Brain microvascular endothelial cell (primary cell): ENCODE measurements around the gene PCCB.
A peak's percentile ranks its signal among the peaks of the same experiment; 100 is the strongest.

Source experiments
- DNase-seq: peaks from one replicate; pipeline ENCODE4 v3.0.0-alpha.2; 2020
- H3K27ac ChIP-seq: fragments of 250-450 bp; sonication (Bioruptor Pico); 2 replicates; pipeline ENCODE4 v1.5.1; 2020; ENCODE audit warnings: mild to moderate bottlenecking, moderate library complexity
- H3K27me3 ChIP-seq: fragments of 250-450 bp; sonication (Bioruptor Pico); replicated peaks from 2 replicates; pipeline ENCODE4 v1.5.1; 2020; ENCODE audit warnings: mild to moderate bottlenecking
- H3K36me3 ChIP-seq: fragments of 250-450 bp; sonication (Bioruptor Pico); replicated peaks from 2 replicates; pipeline ENCODE4 v1.5.1; 2020; ENCODE audit warnings: mild to moderate bottlenecking
- H3K4me3 ChIP-seq: 2 replicates; pipeline ENCODE4 v1.5.1; 2011; ENCODE audit warnings: low read depth, mild to moderate bottlenecking, control low read depth, low read length, moderate library complexity
- in situ Hi-C: cut with HindIII; loops from 2 replicates; pipeline ENCODE4 v1.10.0; 2017; ENCODE audit warnings: low sequenced_read_pairs, low pct_ligation_motif_present
- TF ChIP-seq, protein P1 (sequence below): IDR thresholded peaks from 2 replicates; pipeline ENCODE4 v1.5.1; 2011; ENCODE audit warnings: low read depth, mild to moderate bottlenecking, moderate library complexity, low read length, control low read depth, inconsistent platforms; ENCODE audit errors: missing control alignments

PCCB gene

DNA sequence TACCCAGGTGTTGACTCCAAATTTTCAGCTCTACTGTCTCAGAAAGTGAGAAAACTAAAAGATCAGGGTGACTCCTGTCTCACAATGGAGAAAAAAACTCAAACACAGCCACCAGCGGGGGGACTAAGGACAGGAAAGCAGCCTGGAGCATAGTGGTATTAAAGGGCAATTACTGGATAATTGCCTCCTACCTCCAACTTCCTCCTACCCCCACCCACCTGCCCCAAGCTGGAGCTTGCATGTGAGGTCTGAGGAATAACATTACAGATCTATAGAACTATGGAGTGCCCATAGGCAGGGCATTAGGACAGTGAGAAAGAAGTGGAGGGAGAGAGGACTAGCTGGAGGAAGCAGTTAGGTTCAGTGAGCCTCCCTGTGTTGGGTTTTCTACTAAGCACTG lies 2.7 kb upstream of the PCCB start:
- H3K27me3 ChIP-seq = no peaks in the 10 kb centered on the region
- H3K27ac ChIP-seq = no peak overlapping the region
- in situ Hi-C loops = no loop called here
- no peak overlapping the region for H3K4me3 ChIP-seq
- H3K36me3 ChIP-seq = no peaks in the 10 kb centered on the region
- DNase-seq = no peak
- TF ChIP-seq, protein P1, sequence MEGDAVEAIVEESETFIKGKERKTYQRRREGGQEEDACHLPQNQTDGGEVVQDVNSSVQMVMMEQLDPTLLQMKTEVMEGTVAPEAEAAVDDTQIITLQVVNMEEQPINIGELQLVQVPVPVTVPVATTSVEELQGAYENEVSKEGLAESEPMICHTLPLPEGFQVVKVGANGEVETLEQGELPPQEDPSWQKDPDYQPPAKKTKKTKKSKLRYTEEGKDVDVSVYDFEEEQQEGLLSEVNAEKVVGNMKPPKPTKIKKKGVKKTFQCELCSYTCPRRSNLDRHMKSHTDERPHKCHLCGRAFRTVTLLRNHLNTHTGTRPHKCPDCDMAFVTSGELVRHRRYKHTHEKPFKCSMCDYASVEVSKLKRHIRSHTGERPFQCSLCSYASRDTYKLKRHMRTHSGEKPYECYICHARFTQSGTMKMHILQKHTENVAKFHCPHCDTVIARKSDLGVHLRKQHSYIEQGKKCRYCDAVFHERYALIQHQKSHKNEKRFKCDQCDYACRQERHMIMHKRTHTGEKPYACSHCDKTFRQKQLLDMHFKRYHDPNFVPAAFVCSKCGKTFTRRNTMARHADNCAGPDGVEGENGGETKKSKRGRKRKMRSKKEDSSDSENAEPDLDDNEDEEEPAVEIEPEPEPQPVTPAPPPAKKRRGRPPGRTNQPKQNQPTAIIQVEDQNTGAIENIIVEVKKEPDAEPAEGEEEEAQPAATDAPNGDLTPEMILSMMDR = no peak

DNA sequence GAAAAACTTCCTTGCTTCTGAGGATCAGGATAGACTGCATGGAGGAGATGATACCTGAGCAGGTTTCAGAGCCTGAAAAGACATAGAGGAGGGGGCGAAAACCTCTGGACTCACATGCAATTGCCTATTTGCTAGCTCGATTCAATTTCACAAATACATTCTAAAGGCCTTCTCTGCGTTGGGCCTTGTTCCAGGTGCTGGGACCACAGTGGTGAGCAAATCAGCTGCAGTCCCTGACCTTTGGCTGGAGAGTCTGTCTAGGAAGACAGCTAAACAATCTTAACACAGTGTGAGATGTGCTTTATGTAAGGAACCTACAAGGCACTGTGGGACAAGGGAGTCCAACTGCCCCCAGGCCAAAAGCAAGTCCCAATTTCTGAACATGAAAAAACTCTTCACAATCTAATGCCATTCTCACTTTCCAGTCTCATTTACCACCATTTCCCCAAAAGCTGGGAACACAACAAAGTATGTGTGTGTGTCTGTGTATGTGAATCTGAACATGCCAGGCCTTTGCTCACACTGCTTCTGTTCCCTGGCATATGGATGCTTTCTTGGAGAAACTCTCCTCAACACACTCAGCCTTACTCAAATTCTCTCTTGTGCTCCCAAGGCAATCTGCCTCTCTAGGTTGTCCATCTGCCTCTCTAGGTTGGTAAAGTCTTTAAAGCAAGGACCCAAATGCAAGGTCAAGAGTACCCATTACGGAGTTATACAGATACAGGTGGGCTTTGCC lies 2.1 kb upstream of the PCCB start:
- DNase-seq = no peak
- no peaks in the 10 kb centered on the region for H3K36me3 ChIP-seq
- TF ChIP-seq, protein P1 = no peak
- no peak overlapping the region for H3K27ac ChIP-seq
- no peaks in the 10 kb centered on the region for H3K27me3 ChIP-seq
- H3K4me3 ChIP-seq = no peak overlapping the region
- in situ Hi-C loops = no loop called here

DNA sequence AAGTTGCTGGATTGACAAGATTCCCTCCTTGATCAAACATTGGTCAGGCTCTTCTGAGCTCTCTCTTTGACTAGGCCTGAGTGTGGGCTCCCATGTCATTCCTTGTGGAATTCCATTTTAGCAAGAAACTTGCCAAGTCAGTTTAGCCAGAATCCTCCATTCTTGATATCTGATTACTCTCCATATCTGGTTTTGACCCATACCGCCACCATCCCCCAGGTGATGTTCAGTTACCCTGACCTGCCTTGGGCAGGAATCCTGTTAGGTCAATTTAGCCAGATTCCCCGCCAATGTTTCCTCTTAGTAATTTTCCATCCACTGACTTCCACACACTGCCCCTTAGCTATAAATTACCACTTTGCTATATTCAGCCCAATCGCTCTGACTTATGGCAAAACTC lies 1.0 kb upstream of the PCCB start:
- no peaks in the 10 kb centered on the region for H3K27me3 ChIP-seq
- H3K36me3 ChIP-seq = no peaks in the 10 kb centered on the region
- DNase-seq = no peak
- in situ Hi-C loops = no loop called here
- no peak overlapping the region for H3K4me3 ChIP-seq
- H3K27ac ChIP-seq = no peak overlapping the region
- TF ChIP-seq, protein P1 = no peak

DNA sequence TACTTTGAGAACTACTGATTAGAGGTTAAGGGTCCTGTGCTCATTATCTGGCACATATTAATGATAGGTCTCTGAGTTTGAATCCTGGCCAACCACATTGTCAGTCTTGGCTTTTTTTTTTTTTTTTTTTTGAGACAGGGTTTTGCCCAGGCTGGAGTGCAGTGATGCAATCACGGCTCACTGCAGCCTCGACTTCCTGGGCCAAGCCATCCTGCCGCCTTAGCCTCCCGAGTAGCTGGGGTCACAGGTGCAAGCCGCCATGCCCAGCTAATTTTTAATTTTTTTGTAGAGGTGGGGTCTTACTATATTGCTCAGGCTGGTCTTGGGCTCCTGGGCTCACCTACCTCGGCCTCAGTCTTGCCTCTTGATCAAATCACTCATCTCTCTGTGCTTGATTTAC lies 547 bp upstream of the PCCB start:
- TF ChIP-seq, protein P1 = no peak
- in situ Hi-C loops = no loop called here
- DNase-seq = no peak
- no peaks in the 10 kb centered on the region for H3K27me3 ChIP-seq
- H3K27ac ChIP-seq = no peak overlapping the region
- no peaks in the 10 kb centered on the region for H3K36me3 ChIP-seq
- peak overlapping the region; percentile 84 for H3K4me3 ChIP-seq

DNA sequence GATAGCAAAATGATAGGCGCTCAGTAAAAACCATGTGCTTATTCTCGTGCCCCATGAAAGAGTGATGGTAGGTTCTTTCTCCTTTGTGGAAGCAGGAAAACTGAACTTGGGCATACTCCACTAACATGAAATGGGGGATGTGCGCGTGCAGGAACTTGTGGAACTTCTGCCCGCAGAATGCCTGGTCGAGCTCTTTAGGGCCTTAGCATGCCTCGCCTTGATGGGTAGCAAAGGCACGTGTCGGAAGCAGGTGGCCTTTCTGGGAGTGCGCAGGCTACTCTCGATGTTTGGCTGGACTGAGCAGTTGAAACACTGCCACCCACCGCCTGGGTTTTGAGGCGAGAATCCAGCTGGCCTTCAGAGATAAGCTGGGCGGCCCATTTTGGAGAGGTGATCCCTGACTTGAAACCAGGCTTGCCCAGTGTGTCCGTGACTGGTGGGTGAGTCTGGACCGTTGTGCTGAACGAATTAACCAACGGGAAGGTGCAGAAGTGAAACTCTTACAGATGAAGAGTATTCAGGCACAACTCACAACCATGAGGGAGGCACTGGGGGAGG lies 842 bp downstream of the PCCB start:
- in situ Hi-C loops = no loop called here
- H3K27ac ChIP-seq = no peak overlapping the region
- DNase-seq = peak; percentile 35
- TF ChIP-seq, protein P1 = peak; percentile 50
- peak overlapping the region; percentile 84 for H3K4me3 ChIP-seq
- no peaks in the 10 kb centered on the region for H3K27me3 ChIP-seq
- H3K36me3 ChIP-seq = no peaks in the 10 kb centered on the region
